Measurements from ENCODE around the gene ZBTB7C.

GRCh38 chr18:48072428-48073204 lies 336.6 kb downstream of the ZBTB7C start:
- no peak for TF ChIP-seq CTCF (conservative IDR thresholded peaks at IDR 0.05; ENCODE audit: low read depth, low read length)
- TF ChIP-seq EZH2 (IDR thresholded peaks at IDR 0.05; ENCODE audit: borderline replicate concordance, low read depth, low read length, poor library complexity, severe bottlenecking): no peak
